Panc1 (cell line): ENCODE results near the gene SETD3. TPM values are rescaled to one million over a fixed set of nuclear protein-coding genes. Genes with fewer than 3 reads are reported as not detected.

Experiments
- ATAC-seq: fragments of 200-7000 bp; cut with Tn5 transposase; 2 replicates; pipeline ENCODE4 v1.9.1; 2020; ENCODE audit warnings: mild to moderate bottlenecking, moderate library complexity
- BruUV-seq: library from RNA; stranded (reverse); fragments of 400-500 nt; replicated peaks from 2 replicates; lab custom pipeline; 2021; lab: Mats Ljungman, UMichigan
- CTCF ChIA-PET: fragments of 300-600 bp; sonication (Branson Sonifier 250); formaldehyde crosslinking; loops from one replicate; lab custom pipeline; 2022; ENCODE audit warnings: antibody characterized with exemption; lab: Charles Lee
- POLR2A ChIA-PET: fragments of 300-600 bp; sonication (Branson Sonifier 250); formaldehyde crosslinking; loops from one replicate; lab custom pipeline; 2022; ENCODE audit warnings: antibody characterized with exemption; lab: Charles Lee
- DNase-seq: peaks from one replicate; pipeline ENCODE4 v3.0.0-alpha.2; 2010; ENCODE audit warnings: low read depth, low spot score
- H3K27ac ChIP-seq: 2 replicates; pipeline ENCODE4 v1.5.1; 2011; ENCODE audit warnings: mild to moderate bottlenecking, low read length, inconsistent platforms
- H3K27me3 ChIP-seq: fragments of 200-500 bp; sonication (Bioruptor generic); 2 replicates; pipeline ENCODE4 v1.6.0; 2014; ENCODE audit warnings: low read length, inconsistent platforms; ENCODE audit not compliant: control insufficient read depth, insufficient read depth
- H3K36me3 ChIP-seq: fragments of 200-500 bp; sonication (Bioruptor generic); 2 replicates; pipeline ENCODE4 v1.5.1; 2014; ENCODE audit warnings: inconsistent platforms, mild to moderate bottlenecking, low read length, moderate library complexity; ENCODE audit not compliant: control insufficient read depth, insufficient read depth
- H3K4me1 ChIP-seq: 2 replicates; pipeline ENCODE4 v1.5.1; 2011; ENCODE audit warnings: inconsistent platforms, mild to moderate bottlenecking, low read length, moderate library complexity; ENCODE audit not compliant: control insufficient read depth, insufficient read depth
- H3K4me3 ChIP-seq, 2 experiments: 2 replicates each; pipeline ENCODE4 v1.5.1; 2011 to 2012; ENCODE audit warnings: low read depth in 2 of 2, low read length in 2 of 2, mild to moderate bottlenecking in 2 of 2, inconsistent platforms in 1 of 2, moderate library complexity in 1 of 2
- H3K9me3 ChIP-seq: fragments of 200-500 bp; sonication (Bioruptor generic); 2 replicates; pipeline ENCODE4 v1.5.1; 2014; ENCODE audit warnings: low read depth, mild to moderate bottlenecking, inconsistent platforms, low read length, moderate library complexity; ENCODE audit not compliant: control insufficient read depth, insufficient read depth
- CTCF ChIP-seq: fragments of 450-650 bp; IDR thresholded peaks from 2 replicates; pipeline ENCODE4 v1.5.1; 2017; ENCODE audit warnings: mild to moderate bottlenecking
- POLR2AphosphoS5 ChIP-seq: IDR thresholded peaks from 2 replicates; pipeline ENCODE4 v1.6.1; 2012; ENCODE audit warnings: mild to moderate bottlenecking, low read depth, low read length, moderate library complexity
- REST ChIP-seq, 2 experiments: IDR thresholded peaks; 2 replicates each; pipeline ENCODE4 v1.6.1; 2011 to 2012; ENCODE audit warnings: low read depth in 2 of 2, control low read depth in 1 of 2, low read length in 1 of 2, mild to moderate bottlenecking in 1 of 2, moderate library complexity in 1 of 2; ENCODE audit not compliant: insufficient read depth in 1 of 2
- SIN3A ChIP-seq: IDR thresholded peaks from 2 replicates; pipeline ENCODE4 v1.6.1; 2012; ENCODE audit warnings: low read depth, mild to moderate bottlenecking, low read length, moderate library complexity, borderline replicate concordance; ENCODE audit not compliant: insufficient read depth
- TCF7L2 ChIP-seq: IDR thresholded peaks from 2 replicates; pipeline ENCODE4 v1.6.1; 2011; ENCODE audit warnings: mild to moderate bottlenecking, low read depth, low read length, inconsistent platforms
- in situ Hi-C: cut with HindIII; loops from 2 replicates; pipeline ENCODE4 v1.10.0; 2016; ENCODE audit warnings: low sequenced_read_pairs, low pct_unique_long_range_greater_than_20kb
- intact Hi-C: fragments of 100-400 bp; cut with micrococcal nuclease; formaldehyde crosslinking; loops from one replicate; pipeline ENCODE4 v1.10.0; 2022; ENCODE audit not compliant: unreplicated experiment
- total RNA-seq: library from RNA; stranded (reverse); gene quantifications from one replicate; pipeline ENCODE4 v1.2.1, GENCODE V29; 2021; ENCODE audit not compliant: unreplicated experiment

Gene SETD3
- total RNA-seq, 1 experiment from 2014 or later = 51.1 TPM

- intact Hi-C loops = no loop called here
- Histone ChIP-seq H3K4me1 (no peaks in the 10 kb centered on the region), H3K27me3 (no peaks in the 10 kb centered on the region), H3K36me3 (peaks cover 2% of the 10 kb centered on the region), H3K9me3 (no peaks in the 10 kb centered on the region), H3K4me3 (no peak overlapping the region), H3K27ac (no peak overlapping the region)
- ChIA-PET CTCF (no interaction called here), POLR2A (no interaction called here)
- in situ Hi-C loops = no loop called here
- no peak for DNase-seq
- BruUV-seq = no TSS peak
- ATAC-seq = no peak
- TF ChIP-seq REST (IDR thresholded peaks at IDR 0.05; ENCODE audit: insufficient read depth in 1 of 2, low read depth in 2 of 2, low read length in 1 of 2) = no peak
- TF ChIP-seq CTCF = no peak
- TF ChIP-seq TCF7L2 = no peak
- TF ChIP-seq POLR2AphosphoS5 = no peak
- no peak for TF ChIP-seq SIN3A
Observed at GRCh38 chr14:99451234-99451633, 29.4 kb downstream of the SETD3 start.

DNA sequence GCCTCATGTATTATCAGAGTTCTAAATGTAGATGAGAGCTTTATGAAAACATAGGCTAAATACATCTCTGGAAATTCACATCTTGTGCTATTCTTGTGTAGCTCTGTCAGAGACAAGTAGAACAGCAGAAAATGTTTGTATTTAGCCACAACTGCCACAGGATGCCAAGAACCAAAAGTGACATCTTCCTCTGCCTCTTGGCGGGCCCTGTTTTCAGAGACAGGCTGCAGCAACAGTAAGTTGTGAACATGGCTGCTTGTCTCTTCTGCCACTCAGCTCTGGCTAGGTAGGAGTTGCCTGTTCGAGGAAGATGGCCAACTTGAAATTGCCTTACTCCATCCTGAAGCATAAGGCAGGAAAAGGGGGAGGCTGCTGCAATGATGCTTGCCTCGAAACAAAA is 30.4 kb downstream of the SETD3 start:
- in situ Hi-C loops = no loop called here
- DNase-seq (no peak), ATAC-seq (no peak)
- intact Hi-C loops = no loop called here
- no peaks in the 10 kb centered on the region for H3K4me1 ChIP-seq
- BruUV-seq = no TSS peak
- H3K27ac ChIP-seq = no peak overlapping the region
- ChIA-PET CTCF (no interaction called here), POLR2A (no interaction called here)
- TF ChIP-seq CTCF (no peak), REST (IDR thresholded peaks at IDR 0.05; ENCODE audit: insufficient read depth in 1 of 2, low read depth in 2 of 2, low read length in 1 of 2) (no peak), SIN3A (no peak), TCF7L2 (no peak), POLR2AphosphoS5 (no peak)
- no peak overlapping the region for H3K4me3 ChIP-seq
- no peaks in the 10 kb centered on the region; the same call in none of the 2 replicates for H3K36me3 ChIP-seq
- no peaks in the 10 kb centered on the region for H3K27me3 ChIP-seq
- no peaks in the 10 kb centered on the region for H3K9me3 ChIP-seq
